Mesenchymal stem cell (in vitro differentiated cells and primary cell): ENCODE results near the gene SACM1L.

Source experiments
- DNase-seq: peaks from one replicate; pipeline ENCODE4 v3.0.0-alpha.2; 2013
- H2AFZ ChIP-seq: one replicate; pipeline ENCODE4 v1.6.1; 2013; ENCODE audit warnings: low read depth, mild to moderate bottlenecking, control low read depth, inconsistent platforms, low read length, moderate library complexity
- H2AK5ac ChIP-seq: 2 replicates; pipeline ENCODE4 v1.6.1; 2013; ENCODE audit warnings: low read length, moderate library complexity, mild to moderate bottlenecking, inconsistent platforms; ENCODE audit not compliant: severe bottlenecking
- H2BK120ac ChIP-seq: one replicate; pipeline ENCODE4 v1.6.1; 2013; ENCODE audit warnings: low read depth, mild to moderate bottlenecking, inconsistent platforms, low read length, moderate library complexity
- H2BK12ac ChIP-seq, 2 experiments: one replicate each; pipeline ENCODE4 v1.6.1; 2013; ENCODE audit warnings: inconsistent platforms in 2 of 2, low read length in 2 of 2, mild to moderate bottlenecking in 2 of 2, moderate library complexity in 2 of 2, control low read depth in 1 of 2
- H2BK15ac ChIP-seq: one replicate; pipeline ENCODE4 v1.6.1; 2013; ENCODE audit warnings: mild to moderate bottlenecking, low read depth, inconsistent platforms; ENCODE audit not compliant: poor library complexity, severe bottlenecking
- H2BK5ac ChIP-seq: 2 replicates; pipeline ENCODE4 v1.6.1; 2013; ENCODE audit warnings: low read depth, mild to moderate bottlenecking, low read length, control low read depth, inconsistent platforms; ENCODE audit not compliant: poor library complexity, severe bottlenecking
- H3K14ac ChIP-seq, 2 experiments: one replicate each; pipeline ENCODE4 v1.6.1; 2013; ENCODE audit warnings: inconsistent platforms in 2 of 2, low read length in 2 of 2, control low read depth in 1 of 2, mild to moderate bottlenecking in 1 of 2, moderate library complexity in 1 of 2
- H3K18ac ChIP-seq, 2 experiments: one replicate each; pipeline ENCODE4 v1.6.1; 2013; ENCODE audit warnings: inconsistent platforms in 2 of 2, low read length in 2 of 2, control low read depth in 1 of 2, low read depth in 1 of 2, mild to moderate bottlenecking in 1 of 2
- H3K23ac ChIP-seq, 2 experiments: one replicate each; pipeline ENCODE4 v1.6.1; 2013; ENCODE audit warnings: inconsistent platforms in 2 of 2, low read length in 2 of 2, mild to moderate bottlenecking in 2 of 2, moderate library complexity in 2 of 2, control low read depth in 1 of 2
- H3K27ac ChIP-seq: 2 replicates; pipeline ENCODE4 v1.5.1; 2013; ENCODE audit warnings: mild to moderate bottlenecking, moderate library complexity, low read length, control low read depth, inconsistent platforms; ENCODE audit not compliant: poor library complexity, severe bottlenecking
- H3K27me3 ChIP-seq, 2 experiments: 2 replicates each; pipeline versions ENCODE4 v1.6.1 to v1.7.0; 2013; ENCODE audit warnings: low read length in 2 of 2, mild to moderate bottlenecking in 2 of 2, moderate library complexity in 2 of 2, control low read depth in 1 of 2, inconsistent platforms in 1 of 2; ENCODE audit not compliant: control insufficient read depth in 1 of 2, insufficient read depth in 1 of 2
- H3K36me3 ChIP-seq, 2 experiments: 2 replicates each; pipeline versions ENCODE4 v1.6.1 to v1.7.0; 2013; ENCODE audit warnings: low read length in 2 of 2, control low read depth in 1 of 2, inconsistent platforms in 1 of 2, low read depth in 1 of 2, mild to moderate bottlenecking in 1 of 2; ENCODE audit not compliant: insufficient read depth in 2 of 2, control insufficient read depth in 1 of 2
- H3K4ac ChIP-seq, 2 experiments: one replicate each; pipeline ENCODE4 v1.6.1; 2013; ENCODE audit warnings: inconsistent platforms in 2 of 2, low read length in 2 of 2, mild to moderate bottlenecking in 2 of 2, moderate library complexity in 2 of 2, control low read depth in 1 of 2, low read depth in 1 of 2
- H3K4me1 ChIP-seq: 2 replicates; pipeline ENCODE4 v1.6.1; 2013; ENCODE audit warnings: low read depth, low read length, control low read depth; ENCODE audit not compliant: control insufficient read depth, insufficient read depth
- H3K4me2 ChIP-seq: 2 replicates; pipeline ENCODE4 v1.6.1; 2013; ENCODE audit warnings: low read length, mild to moderate bottlenecking, inconsistent platforms; ENCODE audit not compliant: poor library complexity, severe bottlenecking
- H3K4me3 ChIP-seq, 2 experiments: 2 replicates each; pipeline versions ENCODE4 v1.5.1 to v1.7.0; 2013; ENCODE audit warnings: low read length in 2 of 2, mild to moderate bottlenecking in 2 of 2, control low read depth in 1 of 2, low read depth in 1 of 2; ENCODE audit not compliant: insufficient read depth in 1 of 2
- H3K79me1 ChIP-seq: replicated peaks from 2 replicates; pipeline ENCODE4 v1.6.1; 2013; ENCODE audit warnings: mild to moderate bottlenecking, control low read depth, low read length, inconsistent platforms; ENCODE audit not compliant: poor library complexity, severe bottlenecking
- H3K9ac ChIP-seq: 2 replicates; pipeline ENCODE4 v1.7.0; 2013; ENCODE audit warnings: mild to moderate bottlenecking, low read length, moderate library complexity
- H3K9me3 ChIP-seq: 2 replicates; pipeline ENCODE4 v1.7.0; 2013; ENCODE audit warnings: mild to moderate bottlenecking, low read length; ENCODE audit not compliant: control insufficient read depth
- H4K8ac ChIP-seq: one replicate; pipeline ENCODE4 v1.6.1; 2013; ENCODE audit warnings: inconsistent platforms, mild to moderate bottlenecking, low read length, moderate library complexity
- H4K91ac ChIP-seq: one replicate; pipeline ENCODE4 v1.6.1; 2013; ENCODE audit warnings: mild to moderate bottlenecking, low read length, inconsistent platforms
- WGBS: methylation state at CpG from one replicate; pipeline ENCODE4 v1.1.7; 2013; ENCODE audit warnings: mixed read lengths; 5-methylcytosine and 5-hydroxymethylcytosine counted together

The SACM1L gene

DNA sequence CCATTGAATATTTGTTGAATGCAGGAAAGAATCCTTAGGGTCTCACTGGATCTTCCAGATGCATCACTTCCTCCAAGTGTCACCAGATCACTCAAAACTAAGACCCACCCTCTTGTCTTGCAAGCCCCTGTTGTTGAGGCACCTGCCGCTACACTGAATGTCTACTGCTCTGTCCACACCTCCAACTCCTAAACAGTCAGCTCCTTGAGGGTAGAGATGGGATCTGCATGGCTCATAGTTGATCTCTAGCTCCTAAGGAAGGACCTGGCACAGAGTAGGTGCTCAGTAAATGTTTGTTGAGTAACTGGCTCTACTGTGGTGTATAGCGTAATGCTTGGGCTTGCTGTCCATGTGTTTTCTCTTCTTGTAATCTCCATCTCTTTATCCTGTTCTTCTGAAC lies 98.4 kb downstream of the SACM1L start:
- Histone ChIP-seq H4K8ac (no peak overlapping the region), H3K4me3 (no peak overlapping the region)
- DNase-seq = no peak

DNA sequence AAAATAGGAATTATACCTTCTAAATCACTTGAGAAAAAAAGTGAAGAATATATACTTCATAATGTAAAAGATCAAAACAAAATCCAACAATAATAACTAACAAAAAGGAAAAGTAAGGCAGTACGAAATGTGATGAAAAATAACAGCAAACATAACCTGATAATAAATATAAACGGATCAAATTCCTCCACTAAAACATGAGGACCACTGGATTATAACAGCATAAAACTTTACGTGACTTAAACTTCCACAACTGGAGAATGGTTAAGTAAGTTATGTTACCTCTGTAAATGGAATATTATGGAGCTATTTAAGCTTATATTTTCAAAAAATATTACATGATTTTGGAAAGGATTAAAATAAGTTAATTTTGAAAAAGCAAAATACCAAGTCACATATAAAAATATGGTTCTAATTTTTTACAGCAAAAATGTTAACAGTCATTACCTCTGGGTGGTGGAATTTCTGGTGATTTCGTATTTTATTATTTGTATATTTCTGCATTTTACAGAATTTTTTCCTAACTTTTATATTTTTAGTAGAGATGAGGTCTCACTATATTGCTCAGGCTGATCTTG lies 100.1 kb downstream of the SACM1L start:
- H2BK15ac ChIP-seq = no peak overlapping the region
- DNase-seq = no peak
- no peak overlapping the region for H3K14ac ChIP-seq
- no peaks in the 10 kb centered on the region for H3K79me1 ChIP-seq
- no CpG with 5 or more reads among the region's 4 CpGs for whole genome bisulfite sequencing
- no peak overlapping the region for H2BK5ac ChIP-seq
- no peak overlapping the region for H4K8ac ChIP-seq
- no peaks in the 10 kb centered on the region for H3K36me3 ChIP-seq
- H3K9ac ChIP-seq = no peak overlapping the region
- H3K4me2 ChIP-seq = no peak overlapping the region
- no peak overlapping the region for H2BK12ac ChIP-seq
- no peak overlapping the region for H3K23ac ChIP-seq
- H2AFZ ChIP-seq = no peak overlapping the region
- H3K9me3 ChIP-seq = peaks cover 27% of the 10 kb centered on the region
- H3K4me3 ChIP-seq = no peak overlapping the region
- H4K91ac ChIP-seq = no peak overlapping the region
- no peak overlapping the region for H3K18ac ChIP-seq
- H3K27me3 ChIP-seq = peaks cover 57 to 65% of the 10 kb centered on the region in 2 experiments
- H2BK120ac ChIP-seq = no peak overlapping the region
- H3K27ac ChIP-seq = no peak overlapping the region
- H2AK5ac ChIP-seq = no peak overlapping the region
- H3K4me1 ChIP-seq = no peaks in the 10 kb centered on the region
- H3K4ac ChIP-seq = no peak overlapping the region

More for the DNA sequence above, 98.4 kb downstream of the SACM1L start:
- Histone ChIP-seq H3K27ac (no peak overlapping the region), H4K91ac (no peak overlapping the region), H3K18ac (no peak overlapping the region), H2BK5ac (no peak overlapping the region), H3K4ac (no peak overlapping the region), H3K23ac (no peak overlapping the region), H3K9me3 (peaks cover 28% of the 10 kb centered on the region), H3K79me1 (no peaks in the 10 kb centered on the region), H3K14ac (no peak overlapping the region), H2AK5ac (no peak overlapping the region), H3K27me3 (peaks cover 45 to 61% of the 10 kb centered on the region in 2 experiments), H2AFZ (no peak overlapping the region), H2BK12ac (no peak overlapping the region), H2BK120ac (no peak overlapping the region), H3K4me2 (no peak overlapping the region), H3K4me1 (no peaks in the 10 kb centered on the region), H3K36me3 (no peaks in the 10 kb centered on the region), H2BK15ac (no peak overlapping the region), H3K9ac (no peak overlapping the region)
- 100% methylated on average over 1 of the region's 2 CpGs for WGBS

- peaks cover 1% of the 10 kb centered on the region for H3K4me1 ChIP-seq
- no peak overlapping the region for H2AFZ ChIP-seq
- H3K9me3 ChIP-seq = peaks cover 20% of the 10 kb centered on the region
- H2BK120ac ChIP-seq = no peak overlapping the region
- H3K36me3 ChIP-seq = no peaks in the 10 kb centered on the region
- no peak overlapping the region for H3K4me2 ChIP-seq
- H3K18ac ChIP-seq = no peak overlapping the region
- no peak overlapping the region for H2BK5ac ChIP-seq
- no peak overlapping the region for H2AK5ac ChIP-seq
- H3K9ac ChIP-seq = no peak overlapping the region
- H3K4ac ChIP-seq = no peak overlapping the region
- peaks cover 69 to 73% of the 10 kb centered on the region in 2 experiments for H3K27me3 ChIP-seq
- WGBS = 75% methylated on average over 2 of the region's 2 CpGs
- H3K23ac ChIP-seq = no peak overlapping the region
- no peak overlapping the region for H2BK15ac ChIP-seq
- H3K14ac ChIP-seq = no peak overlapping the region
- no peak overlapping the region for H2BK12ac ChIP-seq
- no peak overlapping the region for H3K27ac ChIP-seq
- DNase-seq = no peak
- H4K91ac ChIP-seq = no peak overlapping the region
- no peak overlapping the region for H3K4me3 ChIP-seq
- no peak overlapping the region for H4K8ac ChIP-seq
- no peaks in the 10 kb centered on the region for H3K79me1 ChIP-seq
These were observed 101.4 kb downstream of the SACM1L start for GRCh38 chr3:45790596-45790995.

- no peak overlapping the region for H3K14ac ChIP-seq
- no peak overlapping the region for H3K4me3 ChIP-seq
- H2AK5ac ChIP-seq = no peak overlapping the region
- no peak overlapping the region for H4K8ac ChIP-seq
- no peak overlapping the region for H3K23ac ChIP-seq
- H2BK15ac ChIP-seq = no peak overlapping the region
- no peak overlapping the region for H4K91ac ChIP-seq
- no peak overlapping the region for H3K4ac ChIP-seq
- peaks cover 70 to 73% of the 10 kb centered on the region in 2 experiments for H3K27me3 ChIP-seq
- H2BK5ac ChIP-seq = no peak overlapping the region
- H3K79me1 ChIP-seq = no peaks in the 10 kb centered on the region
- no peak overlapping the region for H2BK12ac ChIP-seq
- DNase-seq = no peak
- H3K9me3 ChIP-seq = peaks cover 20% of the 10 kb centered on the region
- H3K4me1 ChIP-seq = peaks cover 10% of the 10 kb centered on the region
- H3K4me2 ChIP-seq = no peak overlapping the region
- H2AFZ ChIP-seq = no peak overlapping the region
- peaks cover 0 to 2% of the 10 kb centered on the region in 2 experiments for H3K36me3 ChIP-seq
- H2BK120ac ChIP-seq = no peak overlapping the region
- H3K18ac ChIP-seq = no peak overlapping the region
- 85% methylated on average over 2 of the region's 2 CpGs for WGBS
- H3K27ac ChIP-seq = no peak overlapping the region
- no peak overlapping the region for H3K9ac ChIP-seq
These were observed 102.8 kb downstream of the SACM1L start for GRCh38 chr3:45792036-45792435.
